ENCODE measurements around the gene STXBP6.

The STXBP6 gene

GRCh38 chr14:25011095-25011494 is 38.9 kb downstream of the STXBP6 start:
- Mint-ChIP-seq H3K9me3 (no peaks in the 10 kb centered on the region), H3K27me3 (peaks cover 16% of the 10 kb centered on the region), H3K36me3 (ENCODE audit: low read depth) (no peaks in the 10 kb centered on the region), H3K4me1 (ENCODE audit: low read depth) (no peaks in the 10 kb centered on the region), H3K27ac (no peak overlapping the region), H3K4me3 (no peak overlapping the region)

GRCh38 chr14:25010471-25010870 is 39.5 kb downstream of the STXBP6 start:
- Mint-ChIP-seq H3K9me3 (no peaks in the 10 kb centered on the region), H3K36me3 (ENCODE audit: low read depth) (no peaks in the 10 kb centered on the region), H3K27ac (no peak overlapping the region), H3K4me1 (ENCODE audit: low read depth) (no peaks in the 10 kb centered on the region), H3K4me3 (no peak overlapping the region), H3K27me3 (peaks cover 16% of the 10 kb centered on the region)

GRCh38 chr14:25009891-25010290 is 40.1 kb downstream of the STXBP6 start:
- H3K9me3 Mint-ChIP-seq = no peaks in the 10 kb centered on the region
- no peaks in the 10 kb centered on the region for H3K4me1 Mint-ChIP-seq (ENCODE audit: low read depth)
- peaks cover 16% of the 10 kb centered on the region for H3K27me3 Mint-ChIP-seq
- H3K27ac Mint-ChIP-seq = no peak overlapping the region
- H3K36me3 Mint-ChIP-seq (ENCODE audit: low read depth) = no peaks in the 10 kb centered on the region
- no peak overlapping the region for H3K4me3 Mint-ChIP-seq

- H3K4me3 Mint-ChIP-seq = no peak overlapping the region
- H3K4me1 Mint-ChIP-seq (ENCODE audit: low read depth) = no peaks in the 10 kb centered on the region
- H3K27me3 Mint-ChIP-seq = peaks cover 19% of the 10 kb centered on the region
- no peak overlapping the region for H3K27ac Mint-ChIP-seq
- no peaks in the 10 kb centered on the region for H3K36me3 Mint-ChIP-seq (ENCODE audit: low read depth)
- H3K9me3 Mint-ChIP-seq = no peaks in the 10 kb centered on the region
Measured at GRCh38 chr14:25007832-25008231, 42.1 kb downstream of the STXBP6 start.

- H3K4me1 Mint-ChIP-seq (ENCODE audit: low read depth) = no peaks in the 10 kb centered on the region
- H3K4me3 Mint-ChIP-seq = no peak overlapping the region
- peaks cover 19% of the 10 kb centered on the region for H3K27me3 Mint-ChIP-seq
- H3K36me3 Mint-ChIP-seq (ENCODE audit: low read depth) = no peaks in the 10 kb centered on the region
- H3K9me3 Mint-ChIP-seq = no peaks in the 10 kb centered on the region
- H3K27ac Mint-ChIP-seq = no peak overlapping the region
Measured at GRCh38 chr14:25006961-25007795, 42.8 kb downstream of the STXBP6 start.

GRCh38 chr14:25006031-25006430 is 43.9 kb downstream of the STXBP6 start:
- Mint-ChIP-seq H3K4me1 (ENCODE audit: low read depth) (no peaks in the 10 kb centered on the region), H3K27me3 (peaks cover 17% of the 10 kb centered on the region), H3K36me3 (ENCODE audit: low read depth) (no peaks in the 10 kb centered on the region), H3K27ac (no peak overlapping the region), H3K4me3 (no peak overlapping the region), H3K9me3 (no peaks in the 10 kb centered on the region)

- no peak overlapping the region for H3K27ac Mint-ChIP-seq
- H3K9me3 Mint-ChIP-seq = no peaks in the 10 kb centered on the region
- no peaks in the 10 kb centered on the region for H3K36me3 Mint-ChIP-seq (ENCODE audit: low read depth)
- no peaks in the 10 kb centered on the region for H3K4me1 Mint-ChIP-seq (ENCODE audit: low read depth)
- no peak overlapping the region for H3K4me3 Mint-ChIP-seq
- H3K27me3 Mint-ChIP-seq = peaks cover 10% of the 10 kb centered on the region
Measured at GRCh38 chr14:25004389-25004809, 45.5 kb downstream of the STXBP6 start.

GRCh38 chr14:25003537-25003936 is 46.4 kb downstream of the STXBP6 start:
- Mint-ChIP-seq H3K27me3 (peaks cover 8% of the 10 kb centered on the region), H3K36me3 (ENCODE audit: low read depth) (no peaks in the 10 kb centered on the region)

GRCh38 chr14:25001601-25002000 is 48.3 kb downstream of the STXBP6 start:
- peaks cover 15% of the 10 kb centered on the region for H3K27me3 Mint-ChIP-seq
- H3K4me3 Mint-ChIP-seq = no peak overlapping the region
- no peaks in the 10 kb centered on the region for H3K9me3 Mint-ChIP-seq
- H3K27ac Mint-ChIP-seq = no peak overlapping the region
- no peaks in the 10 kb centered on the region for H3K36me3 Mint-ChIP-seq (ENCODE audit: low read depth)
- H3K4me1 Mint-ChIP-seq (ENCODE audit: low read depth) = no peaks in the 10 kb centered on the region

More at GRCh38 chr14:25003537-25003936, 46.4 kb downstream of the STXBP6 start:
- Mint-ChIP-seq H3K9me3 (no peaks in the 10 kb centered on the region), H3K4me3 (no peak overlapping the region), H3K4me1 (ENCODE audit: low read depth) (no peaks in the 10 kb centered on the region), H3K27ac (no peak overlapping the region)

- H3K4me3 Mint-ChIP-seq = no peak overlapping the region
- H3K36me3 Mint-ChIP-seq (ENCODE audit: low read depth) = no peaks in the 10 kb centered on the region
- H3K9me3 Mint-ChIP-seq = no peaks in the 10 kb centered on the region
- no peak overlapping the region for H3K27ac Mint-ChIP-seq
- no peaks in the 10 kb centered on the region for H3K4me1 Mint-ChIP-seq (ENCODE audit: low read depth)
- H3K27me3 Mint-ChIP-seq = peaks cover 15% of the 10 kb centered on the region
Measured at GRCh38 chr14:25001156-25001555, 48.8 kb downstream of the STXBP6 start.

- no peak overlapping the region for H3K4me3 Mint-ChIP-seq
- H3K36me3 Mint-ChIP-seq (ENCODE audit: low read depth) = no peaks in the 10 kb centered on the region
- H3K27me3 Mint-ChIP-seq = peaks cover 15% of the 10 kb centered on the region
- H3K4me1 Mint-ChIP-seq (ENCODE audit: low read depth) = no peaks in the 10 kb centered on the region
- H3K27ac Mint-ChIP-seq = no peak overlapping the region
- no peaks in the 10 kb centered on the region for H3K9me3 Mint-ChIP-seq
Measured at GRCh38 chr14:24999157-24999556, 50.8 kb downstream of the STXBP6 start.

- no peaks in the 10 kb centered on the region for H3K9me3 Mint-ChIP-seq
- H3K4me3 Mint-ChIP-seq = no peak overlapping the region
- H3K4me1 Mint-ChIP-seq (ENCODE audit: low read depth) = no peaks in the 10 kb centered on the region
- peaks cover 7% of the 10 kb centered on the region for H3K27me3 Mint-ChIP-seq
- H3K36me3 Mint-ChIP-seq (ENCODE audit: low read depth) = no peaks in the 10 kb centered on the region
- H3K27ac Mint-ChIP-seq = no peak overlapping the region
Measured at GRCh38 chr14:24996930-24997725, 52.8 kb downstream of the STXBP6 start.

GRCh38 chr14:24995016-24995415 is 54.9 kb downstream of the STXBP6 start:
- Mint-ChIP-seq H3K4me3 (no peak overlapping the region), H3K27ac (no peak overlapping the region), H3K9me3 (no peaks in the 10 kb centered on the region), H3K4me1 (ENCODE audit: low read depth) (no peaks in the 10 kb centered on the region), H3K36me3 (ENCODE audit: low read depth) (no peaks in the 10 kb centered on the region), H3K27me3 (peaks cover 7% of the 10 kb centered on the region)

GRCh38 chr14:24993631-24994030 is 56.3 kb downstream of the STXBP6 start:
- Mint-ChIP-seq H3K27me3 (peaks cover 7% of the 10 kb centered on the region), H3K27ac (no peak overlapping the region), H3K4me3 (no peak overlapping the region), H3K4me1 (ENCODE audit: low read depth) (no peaks in the 10 kb centered on the region), H3K9me3 (no peaks in the 10 kb centered on the region), H3K36me3 (ENCODE audit: low read depth) (no peaks in the 10 kb centered on the region)

GRCh38 chr14:24992624-24993360 is 57.2 kb downstream of the STXBP6 start:
- Mint-ChIP-seq H3K4me1 (ENCODE audit: low read depth) (no peaks in the 10 kb centered on the region), H3K9me3 (no peaks in the 10 kb centered on the region), H3K27me3 (peaks cover 7% of the 10 kb centered on the region), H3K27ac (no peak overlapping the region), H3K36me3 (ENCODE audit: low read depth) (no peaks in the 10 kb centered on the region), H3K4me3 (no peak overlapping the region)

Measured in stimulated activated naive CD8-positive, alpha-beta T cell treated with anti-CD3 and anti-CD28 coated beads, Interleukin-15, Interleukin-2, amounts not matched to agents 100 ng/mL and 50 ng/mL, for 24 hours (primary cell).